GM12878 (cell line): ENCODE data around the gene TEAD4. TPM values are rescaled to one million over a fixed set of nuclear protein-coding genes. Genes with fewer than 3 reads are reported as not detected.

ENCODE experiments used
- ATAC-seq: fragments of 200-7000 bp; cut with Tn5 transposase; 3 replicates; pipeline ENCODE4 v1.9.1; 2020; ENCODE audit warnings: mild to moderate bottlenecking, moderate library complexity
- BruUV-seq: library from RNA; stranded (reverse); fragments of 400-500 nt; replicated peaks from 2 replicates; lab custom pipeline; 2021; lab: Mats Ljungman, UMichigan
- CTCF ChIA-PET: fragments of 300-600 bp; sonication (Branson Sonifier 250); formaldehyde crosslinking; extraction: SDS; loops from one replicate; lab custom pipeline; 2021; ENCODE audit warnings: inconsistent platforms; lab: Yijun Ruan, JAX
- POLR2A ChIA-PET: fragments of 350-600 bp; formaldehyde crosslinking; extraction: SDS; loops from one replicate; lab custom pipeline; 2021; ENCODE audit warnings: inconsistent platforms; lab: Charles Lee
- RAD21 ChIA-PET: fragments of 300-600 bp; sonication (Branson Sonifier 250); formaldehyde crosslinking; loops from one replicate; lab custom pipeline; 2023; ENCODE audit warnings: antibody characterized with exemption; ENCODE audit not compliant: unreplicated experiment; lab: Charles Lee
- SMC1A ChIA-PET: fragments of 300-600 bp; sonication (Branson Sonifier 250); formaldehyde crosslinking; loops from one replicate; lab custom pipeline; 2023; ENCODE audit not compliant: unreplicated experiment, uncharacterized antibody; lab: Charles Lee
- DNase-seq: peaks from one replicate; pipeline ENCODE4 v3.0.0-alpha.2; 2011; ENCODE audit warnings: low read depth, low spot score
- FAIRE-seq: peaks from 3 replicates; lab custom pipeline; 2011; peaks lifted over from hg19 to GRCh38; lab: Jason Lieb, UNC
- H2AFZ ChIP-seq: 2 replicates; pipeline ENCODE4 v1.6.0; 2011; ENCODE audit warnings: low read depth, low read length, control low read depth; ENCODE audit not compliant: control insufficient read depth
- H3K27ac ChIP-seq: 2 replicates; pipeline ENCODE4 v1.5.1; 2011; ENCODE audit warnings: control low read depth; ENCODE audit not compliant: control insufficient read depth, insufficient read depth
- H3K27me3 ChIP-seq, 2 experiments: replicated peaks in 1 of 2; 2 replicates each; pipeline versions ENCODE4 v1.6.0 to v1.6.1; 2011; ENCODE audit warnings: low read length in 1 of 2; ENCODE audit not compliant: control insufficient read depth in 2 of 2, insufficient read depth in 2 of 2
- H3K36me3 ChIP-seq, 2 experiments: 2 replicates each; pipeline ENCODE4 v1.5.1; 2011; ENCODE audit warnings: low read length in 1 of 2; ENCODE audit not compliant: control insufficient read depth in 2 of 2, insufficient read depth in 2 of 2
- H3K4me1 ChIP-seq: 2 replicates; pipeline ENCODE4 v1.6.1; 2011; ENCODE audit warnings: mild to moderate bottlenecking, low read length, moderate library complexity, mixed read lengths; ENCODE audit not compliant: control insufficient read depth, insufficient read depth
- H3K4me2 ChIP-seq: 2 replicates; pipeline ENCODE4 v1.6.0; 2011; ENCODE audit warnings: control low read depth; ENCODE audit not compliant: control insufficient read depth, insufficient read depth
- H3K4me3 ChIP-seq: fragments of 200-600 bp; sonication (generic); 2 replicates; pipeline ENCODE4 v1.5.1; 2016
- H3K79me2 ChIP-seq: 2 replicates; pipeline ENCODE4 v1.6.0; 2011; ENCODE audit warnings: low read length; ENCODE audit not compliant: control insufficient read depth, insufficient read depth
- H3K9ac ChIP-seq: 2 replicates; pipeline ENCODE4 v1.8.0; 2011; ENCODE audit warnings: low read length, control low read depth, mixed read lengths; ENCODE audit not compliant: control insufficient read depth, insufficient read depth
- H3K9me3 ChIP-seq: replicated peaks from 3 replicates; pipeline ENCODE4 v1.5.1; 2011; ENCODE audit warnings: mild to moderate bottlenecking, low read length; ENCODE audit not compliant: control insufficient read depth, insufficient read depth
- H4K20me1 ChIP-seq: 2 replicates; pipeline ENCODE4 v1.6.0; 2011; ENCODE audit not compliant: control insufficient read depth, insufficient read depth
- ASH2L ChIP-seq: fragments of 300-600, 200-600 bp; sonication (generic); IDR thresholded peaks from 2 replicates; pipeline ENCODE4 v1.6.1; 2017; ENCODE audit warnings: low read depth, mild to moderate bottlenecking, borderline replicate concordance
- BMI1 ChIP-seq: fragments of 450-650 bp; IDR thresholded peaks from 2 replicates; pipeline ENCODE4 v1.6.1; 2016; ENCODE audit warnings: mild to moderate bottlenecking, moderate library complexity, borderline replicate concordance
- CHD1 ChIP-seq: IDR thresholded peaks from 2 replicates; pipeline ENCODE4 v1.6.1; 2012; ENCODE audit warnings: low read depth, low read length, improper control_type of control experiment
- ESRRA ChIP-seq: IDR thresholded peaks from 2 replicates; pipeline ENCODE4 v1.6.1; 2012; ENCODE audit warnings: mild to moderate bottlenecking, low read length, improper control_type of control experiment
- FOS ChIP-seq: IDR thresholded peaks from 3 replicates; pipeline ENCODE4 v1.6.1; 2011; ENCODE audit warnings: borderline replicate concordance; ENCODE audit not compliant: insufficient read length; ENCODE audit errors: extremely low read depth
- KLF5 ChIP-seq: fragments of 450-650 bp; IDR thresholded peaks from 2 replicates; pipeline ENCODE4 v1.6.1; 2014; ENCODE audit warnings: mild to moderate bottlenecking; ENCODE audit not compliant: partially characterized antibody
- PML ChIP-seq: IDR thresholded peaks from 2 replicates; pipeline ENCODE4 v1.6.1; 2012; ENCODE audit warnings: low read length, inconsistent platforms
- RAD21 ChIP-seq: IDR thresholded peaks from 2 replicates; pipeline ENCODE4 v1.6.1; 2011; ENCODE audit warnings: mild to moderate bottlenecking, low read depth, low read length, moderate library complexity; ENCODE audit not compliant: insufficient read depth
- RAD51 ChIP-seq: fragments of 450-650 bp; IDR thresholded peaks from 2 replicates; pipeline ENCODE4 v1.6.1; 2016; ENCODE audit warnings: moderate library complexity, mild to moderate bottlenecking, inconsistent platforms
- TCF7 ChIP-seq: IDR thresholded peaks from 2 replicates; pipeline ENCODE4 v1.6.1; 2014; ENCODE audit warnings: antibody characterized with exemption, borderline replicate concordance
- ZNF217 ChIP-seq: fragments of 450-650 bp; IDR thresholded peaks from 2 replicates; pipeline ENCODE4 v1.6.1; 2017; ENCODE audit warnings: antibody characterized with exemption, mild to moderate bottlenecking
- WGBS: methylation state at CpG from one replicate; pipeline ENCODE4 v1.1.6; 2016; ENCODE audit warnings: low lambda C conversion rate; ENCODE audit not compliant: insufficient replicate concordance, insufficient coverage; ENCODE audit errors: missing lambda C conversion rate; 5-methylcytosine and 5-hydroxymethylcytosine counted together
- in situ Hi-C: fragments of 300-500 bp; cut with MboI; formaldehyde crosslinking; loops from 9 replicates; pipeline ENCODE4 v1.14.3; 2018; ENCODE audit warnings: mixed read lengths
- intact Hi-C: fragments of 100-400 bp; cut with micrococcal nuclease; formaldehyde crosslinking; loops from one replicate; pipeline ENCODE4 v1.14.2; 2022; ENCODE audit not compliant: unreplicated experiment
- polyA plus RNA-seq, 11 experiments: library from polyadenylated mRNA; depleted of rRNA in 4 of 11; unstranded in 6 of 11; stranded (reverse) in 5 of 11; fragments of >200 nt; fragmentation: Nextera tagmentation in 4 of 11; fragmentation: Illumina TruSeq in 1 of 11; extraction: Ambion mirVana in 4 of 11; extraction: Trizol in 1 of 11; gene quantifications; 1 replicate in 1 of 11; 2 replicates in 10 of 11; pipeline versions ENCODE4 v1.2.1 to v1.2.3, GENCODE V29; 2011 to 2016; ENCODE audit warnings: inconsistent platforms in 2 of 11, missing spikeins in 2 of 11, low read depth in 1 of 11
- total RNA-seq, 4 experiments: library from RNA; depleted of rRNA in 3 of 4; stranded (reverse); fragments of >200 nt in 3 of 4; fragmentation: Illumina TruSeq in 1 of 4; extraction: Trizol in 1 of 4; gene quantifications; 2 replicates each; pipeline versions ENCODE4 v1.2.1 to v1.2.3, GENCODE V29; 2013 to 2021
- TF ChIP-seq, protein P1 (sequence below): fragments of 450-650 bp; formaldehyde crosslinking; IDR thresholded peaks from 2 replicates; pipeline ENCODE4 v1.5.0; 2022; ENCODE audit warnings: mild to moderate bottlenecking, missing genetic modification characterization
- TF ChIP-seq, protein P2 (sequence below): fragments of 450-650 bp; IDR thresholded peaks from 2 replicates; pipeline ENCODE4 v1.6.1; 2016; ENCODE audit warnings: mild to moderate bottlenecking
- TF ChIP-seq, protein P3 (sequence below): IDR thresholded peaks from 2 replicates; pipeline ENCODE4 v1.6.1; 2011; ENCODE audit warnings: low read depth, low read length, improper control_type of control experiment, borderline replicate concordance
- TF ChIP-seq, protein P4 (sequence below): fragments of 450-650 bp; IDR thresholded peaks from 2 replicates; pipeline ENCODE4 v1.6.1; 2017; ENCODE audit warnings: mild to moderate bottlenecking

The TEAD4 gene
- total and polyA plus RNA-seq, 10 of the 15 experiments (the other 5 are each of a cell fraction or from before 2014, with no cell fraction given), result 0.04 to 0.68 (median 0.31) TPM; not detected in 4

DNA sequence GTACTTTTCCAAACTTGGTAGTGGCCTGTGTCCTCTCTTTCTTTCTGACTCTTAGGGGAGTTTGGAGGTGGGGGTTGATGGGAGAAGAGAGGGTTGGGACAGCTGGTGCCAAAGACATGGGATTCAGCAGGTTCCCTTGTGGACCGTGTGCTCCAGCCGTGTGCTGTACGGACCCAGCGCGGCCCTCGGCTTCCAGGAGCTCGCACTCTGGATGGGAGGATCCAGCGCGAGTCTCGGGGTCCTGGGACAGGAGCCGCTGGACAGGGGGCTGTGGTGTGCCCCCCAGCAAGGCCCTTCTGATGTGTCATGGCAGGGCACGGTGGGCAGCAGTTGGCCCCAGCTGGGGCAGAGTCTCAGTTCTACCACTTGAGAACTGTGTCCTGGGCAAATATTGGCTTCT is 73.0 kb downstream of the TEAD4 start (continued):
- TF ChIP-seq, protein P1, sequence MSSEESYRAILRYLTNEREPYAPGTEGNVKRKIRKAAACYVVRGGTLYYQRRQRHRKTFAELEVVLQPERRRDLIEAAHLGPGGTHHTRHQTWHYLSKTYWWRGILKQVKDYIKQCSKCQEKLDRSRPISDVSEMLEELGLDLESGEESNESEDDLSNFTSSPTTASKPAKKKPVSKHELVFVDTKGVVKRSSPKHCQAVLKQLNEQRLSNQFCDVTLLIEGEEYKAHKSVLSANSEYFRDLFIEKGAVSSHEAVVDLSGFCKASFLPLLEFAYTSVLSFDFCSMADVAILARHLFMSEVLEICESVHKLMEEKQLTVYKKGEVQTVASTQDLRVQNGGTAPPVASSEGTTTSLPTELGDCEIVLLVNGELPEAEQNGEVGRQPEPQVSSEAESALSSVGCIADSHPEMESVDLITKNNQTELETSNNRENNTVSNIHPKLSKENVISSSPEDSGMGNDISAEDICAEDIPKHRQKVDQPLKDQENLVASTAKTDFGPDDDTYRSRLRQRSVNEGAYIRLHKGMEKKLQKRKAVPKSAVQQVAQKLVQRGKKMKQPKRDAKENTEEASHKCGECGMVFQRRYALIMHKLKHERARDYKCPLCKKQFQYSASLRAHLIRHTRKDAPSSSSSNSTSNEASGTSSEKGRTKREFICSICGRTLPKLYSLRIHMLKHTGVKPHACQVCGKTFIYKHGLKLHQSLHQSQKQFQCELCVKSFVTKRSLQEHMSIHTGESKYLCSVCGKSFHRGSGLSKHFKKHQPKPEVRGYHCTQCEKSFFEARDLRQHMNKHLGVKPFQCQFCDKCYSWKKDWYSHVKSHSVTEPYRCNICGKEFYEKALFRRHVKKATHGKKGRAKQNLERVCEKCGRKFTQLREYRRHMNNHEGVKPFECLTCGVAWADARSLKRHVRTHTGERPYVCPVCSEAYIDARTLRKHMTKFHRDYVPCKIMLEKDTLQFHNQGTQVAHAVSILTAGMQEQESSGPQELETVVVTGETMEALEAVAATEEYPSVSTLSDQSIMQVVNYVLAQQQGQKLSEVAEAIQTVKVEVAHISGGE (CRISPR knock-in tag), result no peak
- no peak for TF ChIP-seq TCF7
- no peak for TF ChIP-seq RAD21

DNA sequence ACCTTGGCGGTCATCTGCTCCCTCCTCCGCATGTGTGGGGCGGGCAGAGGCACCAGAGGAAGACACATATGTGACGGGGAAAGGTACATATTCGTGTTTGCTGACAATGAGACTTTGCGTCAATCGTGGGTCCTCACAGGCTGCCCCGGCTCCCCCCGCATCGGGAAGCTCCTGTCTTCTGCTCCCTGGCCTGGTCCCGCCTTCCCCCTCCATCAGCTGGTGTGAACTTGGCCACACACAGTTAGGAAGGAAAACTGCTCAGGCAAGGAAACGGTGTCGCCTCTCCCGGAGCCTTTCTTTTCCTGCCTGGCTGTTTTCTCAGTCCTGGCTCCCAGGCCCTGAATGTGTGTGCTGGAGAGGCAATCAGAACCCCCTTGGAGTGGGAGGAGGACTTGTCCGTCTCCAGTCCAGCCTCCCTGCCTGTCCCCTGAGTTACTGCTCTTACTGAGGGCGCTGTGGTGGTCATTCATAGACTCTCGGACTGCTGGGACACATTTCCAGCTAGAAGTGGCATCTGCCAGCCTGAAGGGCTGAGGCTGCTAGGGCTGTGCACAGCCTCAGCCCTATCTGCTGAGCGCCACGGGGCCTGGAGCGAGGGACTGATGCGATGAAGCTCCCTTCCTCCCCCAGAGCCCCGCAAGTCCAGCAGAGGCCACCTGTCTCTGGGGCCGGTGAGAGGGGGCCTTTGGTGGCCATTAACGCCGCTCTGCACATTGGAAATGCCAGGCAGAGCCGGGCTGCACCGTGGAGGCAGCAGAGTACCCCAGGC is 73.8 kb downstream of the TEAD4 start:
- WGBS, result 37% methylated on average over 27 of the region's 27 CpGs
- ChIA-PET RAD21 (no interaction called here), POLR2A (no interaction called here), CTCF (interaction anchor here (1.0 to 2.6 kb wide), 2 partner anchors 147 to 187 kb away, joined by 4 to 10 read pairs; no protein-coding TSS in a partner anchor), SMC1A (no interaction called here)
- ATAC-seq (no peak), DNase-seq (no peak), FAIRE-seq (no peak)
- Histone ChIP-seq H3K4me2 (no peak overlapping the region), H2AFZ (no peak overlapping the region), H3K9me3 (no peaks in the 10 kb centered on the region), H3K27ac (no peak overlapping the region), H3K27me3 (no peaks in the 10 kb centered on the region; a peak in 1 of 4 replicates), H3K79me2 (no peaks in the 10 kb centered on the region), H4K20me1 (no peaks in the 10 kb centered on the region), H3K9ac (no peak overlapping the region), H3K4me3 (no peak overlapping the region), H3K4me1 (no peaks in the 10 kb centered on the region), H3K36me3 (no peaks in the 10 kb centered on the region)
- in situ Hi-C loops, result no loop called here
- TF ChIP-seq FOS, result no peak
- TF ChIP-seq, protein P2, sequence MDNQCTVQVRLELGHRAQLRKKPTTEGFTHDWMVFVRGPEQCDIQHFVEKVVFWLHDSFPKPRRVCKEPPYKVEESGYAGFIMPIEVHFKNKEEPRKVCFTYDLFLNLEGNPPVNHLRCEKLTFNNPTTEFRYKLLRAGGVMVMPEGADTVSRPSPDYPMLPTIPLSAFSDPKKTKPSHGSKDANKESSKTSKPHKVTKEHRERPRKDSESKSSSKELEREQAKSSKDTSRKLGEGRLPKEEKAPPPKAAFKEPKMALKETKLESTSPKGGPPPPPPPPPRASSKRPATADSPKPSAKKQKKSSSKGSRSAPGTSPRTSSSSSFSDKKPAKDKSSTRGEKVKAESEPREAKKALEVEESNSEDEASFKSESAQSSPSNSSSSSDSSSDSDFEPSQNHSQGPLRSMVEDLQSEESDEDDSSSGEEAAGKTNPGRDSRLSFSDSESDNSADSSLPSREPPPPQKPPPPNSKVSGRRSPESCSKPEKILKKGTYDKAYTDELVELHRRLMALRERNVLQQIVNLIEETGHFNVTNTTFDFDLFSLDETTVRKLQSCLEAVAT, result no peak
- TF ChIP-seq ESRRA, result no peak
- no peak for TF ChIP-seq CHD1
- no peak for TF ChIP-seq ASH2L
- no peak for TF ChIP-seq RAD51
- TF ChIP-seq PML, result no peak
- TF ChIP-seq KLF5, result no peak
- TF ChIP-seq, protein P3, sequence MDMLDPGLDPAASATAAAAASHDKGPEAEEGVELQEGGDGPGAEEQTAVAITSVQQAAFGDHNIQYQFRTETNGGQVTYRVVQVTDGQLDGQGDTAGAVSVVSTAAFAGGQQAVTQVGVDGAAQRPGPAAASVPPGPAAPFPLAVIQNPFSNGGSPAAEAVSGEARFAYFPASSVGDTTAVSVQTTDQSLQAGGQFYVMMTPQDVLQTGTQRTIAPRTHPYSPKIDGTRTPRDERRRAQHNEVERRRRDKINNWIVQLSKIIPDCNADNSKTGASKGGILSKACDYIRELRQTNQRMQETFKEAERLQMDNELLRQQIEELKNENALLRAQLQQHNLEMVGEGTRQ, result no peak
- TF ChIP-seq ZNF217, result no peak
- no peak for TF ChIP-seq BMI1
- TF ChIP-seq, protein P4, sequence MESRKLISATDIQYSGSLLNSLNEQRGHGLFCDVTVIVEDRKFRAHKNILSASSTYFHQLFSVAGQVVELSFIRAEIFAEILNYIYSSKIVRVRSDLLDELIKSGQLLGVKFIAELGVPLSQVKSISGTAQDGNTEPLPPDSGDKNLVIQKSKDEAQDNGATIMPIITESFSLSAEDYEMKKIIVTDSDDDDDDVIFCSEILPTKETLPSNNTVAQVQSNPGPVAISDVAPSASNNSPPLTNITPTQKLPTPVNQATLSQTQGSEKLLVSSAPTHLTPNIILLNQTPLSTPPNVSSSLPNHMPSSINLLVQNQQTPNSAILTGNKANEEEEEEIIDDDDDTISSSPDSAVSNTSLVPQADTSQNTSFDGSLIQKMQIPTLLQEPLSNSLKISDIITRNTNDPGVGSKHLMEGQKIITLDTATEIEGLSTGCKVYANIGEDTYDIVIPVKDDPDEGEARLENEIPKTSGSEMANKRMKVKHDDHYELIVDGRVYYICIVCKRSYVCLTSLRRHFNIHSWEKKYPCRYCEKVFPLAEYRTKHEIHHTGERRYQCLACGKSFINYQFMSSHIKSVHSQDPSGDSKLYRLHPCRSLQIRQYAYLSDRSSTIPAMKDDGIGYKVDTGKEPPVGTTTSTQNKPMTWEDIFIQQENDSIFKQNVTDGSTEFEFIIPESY, result no peak
- intact Hi-C loops, result loop anchor here (5.0 kb wide), 1 partner anchor 186 kb away; no protein-coding TSS in a partner anchor
- BruUV-seq, result no TSS peak
